Activated CD8-positive, alpha-beta memory T cell treated with anti-CD3 and anti-CD28 coated beads, Interleukin-2, amount 50 U/mL, for 4 hours (primary cell): ENCODE results near the gene DNAJB11.
A peak's percentile ranks its signal among the peaks of the same experiment; 100 is the strongest.
"Not testable (repeated sequence)": the region's sequence is repeated elsewhere in the genome, so short reads cannot be mapped to it uniquely, and the experiment has no call there.

ENCODE experiments used
- DNase-seq: peaks from one replicate; pipeline ENCODE4 v3.0.0-alpha.2; 2020

The DNAJB11 gene

DNA sequence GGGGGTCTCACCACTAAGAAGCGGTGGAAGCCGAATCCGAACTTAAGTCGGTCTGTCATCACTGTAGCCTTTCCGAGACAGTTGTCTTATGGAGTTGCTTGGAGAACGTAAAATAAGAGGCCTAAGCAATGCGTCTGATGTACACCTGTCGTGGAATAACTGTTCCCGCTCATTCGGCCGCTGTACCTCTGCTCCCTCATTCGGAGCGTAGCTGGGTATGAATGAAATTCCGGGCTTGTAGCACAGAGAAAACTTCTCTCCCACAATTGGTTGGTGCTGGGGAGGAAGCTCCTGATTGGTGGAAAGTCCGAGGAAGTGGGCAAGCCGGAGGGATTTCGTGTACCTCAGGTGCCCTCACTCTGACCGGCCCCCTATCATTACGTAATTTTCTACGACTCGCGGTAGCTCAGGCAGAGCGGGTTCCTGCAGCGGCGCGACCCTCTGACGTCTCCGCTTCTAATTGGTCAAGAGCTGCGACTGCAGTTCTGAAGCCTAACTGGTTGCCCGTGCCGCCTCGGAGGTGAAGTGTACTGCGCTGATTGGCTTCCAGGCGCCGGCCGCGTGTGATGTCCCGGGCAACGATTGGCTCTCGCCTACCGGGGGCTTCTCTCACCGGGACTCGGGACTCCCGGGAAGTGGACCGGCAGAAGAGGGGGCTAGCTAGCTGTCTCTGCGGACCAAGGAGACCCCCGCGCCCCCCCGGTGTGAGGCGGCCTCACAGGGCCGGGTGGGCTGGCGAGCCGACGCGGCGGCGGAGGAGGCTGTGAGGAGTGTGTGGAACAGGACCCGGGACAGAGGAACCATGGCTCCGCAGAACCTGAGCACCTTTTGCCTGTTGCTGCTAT, at the start of gene DNAJB11:
TSS of gene DNAJB11 (plus strand) at position 625 of the 845 bp plus-strand sequence. CDS start at position 803, 178 bp downstream.
- peak; percentile 98 for DNase-seq

- no peak for DNase-seq
Measured at GRCh38 chr3:186520957-186521842, 49.3 kb upstream of the DNAJB11 start.

GRCh38 chr3:186523022-186523421, 47.5 kb upstream of the DNAJB11 start:
- DNase-seq = no peak

DNA sequence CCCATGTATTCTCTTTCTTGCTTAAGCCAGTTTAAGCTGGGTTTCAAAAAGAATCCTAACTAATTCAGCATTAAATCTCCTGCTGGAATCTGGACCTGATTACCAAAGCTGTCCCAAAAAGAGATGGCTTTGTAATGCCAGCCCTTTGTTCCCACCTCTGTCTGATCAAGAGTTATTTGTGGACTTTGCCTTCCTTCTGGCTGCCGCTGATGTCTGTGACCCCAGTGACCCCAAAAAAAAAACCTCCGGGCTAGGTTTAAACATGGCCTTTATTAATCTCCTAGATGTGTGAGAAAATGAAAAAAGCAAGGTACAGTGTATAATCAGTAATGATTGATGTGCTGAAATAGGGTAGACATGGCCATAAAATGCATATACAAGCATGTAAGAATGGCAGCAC, 47.1 kb upstream of the DNAJB11 start:
- no peak for DNase-seq

GRCh38 chr3:186524616-186525015, 45.9 kb upstream of the DNAJB11 start:
- no peak for DNase-seq

GRCh38 chr3:186525369-186526255, 44.9 kb upstream of the DNAJB11 start:
- no peak for DNase-seq

DNA sequence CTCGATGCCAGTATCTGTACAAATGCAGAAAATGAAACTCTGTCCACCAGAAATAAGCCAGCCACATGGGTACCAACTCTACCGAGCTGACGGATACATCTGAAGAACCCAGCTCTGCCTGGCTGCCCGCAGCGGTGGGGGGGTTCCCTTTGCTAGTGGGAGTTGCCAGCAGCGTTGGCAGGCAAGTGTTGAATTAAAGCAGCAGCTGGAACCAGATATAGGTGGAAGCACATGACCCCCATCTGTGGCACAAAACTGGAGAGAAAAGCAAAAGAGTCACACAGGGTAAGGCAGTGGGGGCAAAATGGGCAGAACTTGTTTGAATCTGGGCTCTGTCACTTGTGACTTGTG, 44.3 kb upstream of the DNAJB11 start:
- DNase-seq = no peak

- DNase-seq = no peak
Measured at GRCh38 chr3:186529201-186529999, 41.1 kb upstream of the DNAJB11 start.

GRCh38 chr3:186530415-186530814, 40.1 kb upstream of the DNAJB11 start:
- no peak for DNase-seq

GRCh38 chr3:186531694-186532093, 38.8 kb upstream of the DNAJB11 start:
- DNase-seq = not testable (repeated sequence)

DNA sequence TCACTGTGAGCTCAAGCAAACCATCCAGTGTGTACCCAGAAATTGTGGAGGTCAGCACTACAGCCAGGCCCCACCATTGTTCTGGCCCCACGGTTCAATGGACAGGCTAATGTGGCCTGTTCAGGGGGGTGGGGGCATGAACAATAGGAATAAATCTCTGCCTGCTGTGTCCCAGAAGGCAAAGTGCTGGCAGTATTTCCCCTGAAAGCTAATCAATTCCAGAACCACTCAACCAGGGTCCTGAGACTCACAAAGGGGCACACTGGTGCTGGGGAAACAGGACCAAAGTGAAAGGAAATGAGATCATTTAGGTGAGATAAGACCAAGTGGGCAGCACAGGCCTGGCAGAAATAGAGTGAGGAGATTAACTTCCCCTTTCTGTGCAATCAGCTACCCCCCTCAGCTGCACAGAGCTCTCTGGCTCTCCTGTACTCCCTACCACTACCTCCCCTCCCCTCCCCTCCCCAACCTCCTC, 37.9 kb upstream of the DNAJB11 start:
- no peak for DNase-seq

DNA sequence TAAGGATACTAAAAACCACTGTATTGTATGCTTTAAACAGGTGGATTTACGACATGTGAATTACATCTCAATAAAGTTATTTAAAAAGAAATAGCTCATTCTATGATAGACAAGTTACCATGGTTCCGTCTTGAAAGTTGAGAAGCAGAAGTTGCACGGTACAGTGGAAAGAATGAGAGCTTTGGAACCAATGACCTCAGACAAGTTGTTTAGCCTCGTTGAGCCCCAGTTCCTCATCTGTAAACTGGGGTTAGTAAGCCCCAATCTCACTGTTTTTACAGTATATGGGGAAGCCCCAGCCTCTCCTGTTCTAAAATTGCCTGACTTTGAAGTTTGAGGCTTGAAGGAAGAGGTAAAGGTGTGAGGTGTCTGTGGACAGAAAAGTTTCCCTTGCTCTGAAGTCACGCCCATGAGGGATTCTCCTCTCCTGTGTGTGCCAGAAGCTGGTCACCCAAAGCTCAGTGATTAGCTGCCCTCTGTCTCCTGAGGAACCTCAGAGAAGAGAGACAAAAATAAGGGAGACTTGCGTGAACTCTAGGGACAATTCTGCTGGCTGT, 36.3 kb upstream of the DNAJB11 start:
- DNase-seq = peak; percentile 39

DNA sequence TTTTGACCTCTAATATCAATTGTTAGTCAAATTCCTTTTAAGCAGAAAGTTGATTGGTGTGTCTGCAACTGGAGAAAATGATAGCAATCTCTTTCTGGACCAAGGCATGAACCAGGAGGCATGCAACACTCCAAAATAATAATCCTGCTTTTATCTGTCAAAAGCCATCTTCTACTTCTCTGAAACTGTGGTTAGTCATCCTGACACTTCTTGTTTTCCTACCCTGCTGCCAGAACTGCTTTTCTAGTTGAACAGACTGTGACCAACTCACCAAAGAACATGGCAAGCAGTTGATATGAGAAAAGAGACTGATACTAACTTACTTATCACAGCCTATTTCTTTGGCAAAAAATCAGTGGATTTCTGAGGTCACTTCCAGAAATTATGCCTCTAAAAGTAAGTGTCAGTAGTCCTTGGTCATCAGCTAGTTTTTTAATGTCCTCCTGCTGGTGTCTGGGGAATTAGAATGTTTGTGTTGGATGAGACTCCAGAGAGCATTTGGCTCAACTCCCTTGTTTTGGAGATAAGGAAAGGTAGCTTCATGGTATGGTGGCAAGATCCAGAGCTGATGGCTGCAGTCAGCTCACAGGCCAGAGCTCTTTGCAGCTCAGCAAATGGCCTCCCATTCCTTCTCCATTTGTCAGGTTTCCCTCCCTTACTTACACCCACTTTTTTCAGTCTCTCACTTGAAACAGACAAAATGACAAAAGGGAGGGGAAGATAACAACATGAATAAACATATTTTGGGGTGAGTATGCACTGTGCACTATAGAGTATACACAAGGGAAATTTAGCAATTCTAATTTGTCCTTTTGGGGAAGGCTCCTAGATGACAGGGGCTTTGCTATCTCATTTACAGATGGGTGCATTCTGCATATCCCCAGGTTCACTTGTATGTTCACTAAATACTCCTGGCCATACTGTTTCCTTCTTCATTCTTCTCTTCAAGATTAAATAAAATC, 33.4 kb upstream of the DNAJB11 start:
- no peak for DNase-seq

GRCh38 chr3:186538779-186539178, 31.7 kb upstream of the DNAJB11 start:
- DNase-seq = no peak

DNA sequence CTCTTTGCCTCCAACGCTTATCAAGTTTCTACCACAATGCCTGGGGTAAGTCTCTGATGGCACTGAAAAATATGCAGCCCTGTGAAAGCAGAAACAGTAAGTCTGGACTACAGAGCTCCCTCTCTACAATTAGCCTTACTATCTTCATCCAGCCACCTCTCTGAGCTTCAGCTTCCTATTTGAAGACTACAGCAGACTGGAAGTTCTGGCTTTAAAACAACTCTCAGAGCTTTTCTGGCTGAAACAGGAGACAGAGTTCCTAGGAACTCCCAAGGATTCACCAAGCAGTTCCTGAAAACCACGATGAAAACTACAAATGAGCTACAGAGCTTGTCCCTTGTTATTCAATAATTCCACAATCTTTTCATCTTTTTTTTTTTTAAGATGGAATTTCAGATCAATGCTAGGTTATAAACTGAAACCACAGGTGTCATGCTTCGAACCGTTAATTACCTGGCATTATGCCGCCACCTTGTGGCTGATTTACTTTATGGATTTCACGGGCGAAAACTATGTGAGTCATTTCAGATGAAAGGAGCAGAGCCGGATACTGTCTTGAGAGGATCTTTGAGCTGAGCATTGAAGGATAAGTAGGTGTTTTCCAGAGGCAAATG, 30.2 kb upstream of the DNAJB11 start:
- DNase-seq = peak; percentile 83

DNA sequence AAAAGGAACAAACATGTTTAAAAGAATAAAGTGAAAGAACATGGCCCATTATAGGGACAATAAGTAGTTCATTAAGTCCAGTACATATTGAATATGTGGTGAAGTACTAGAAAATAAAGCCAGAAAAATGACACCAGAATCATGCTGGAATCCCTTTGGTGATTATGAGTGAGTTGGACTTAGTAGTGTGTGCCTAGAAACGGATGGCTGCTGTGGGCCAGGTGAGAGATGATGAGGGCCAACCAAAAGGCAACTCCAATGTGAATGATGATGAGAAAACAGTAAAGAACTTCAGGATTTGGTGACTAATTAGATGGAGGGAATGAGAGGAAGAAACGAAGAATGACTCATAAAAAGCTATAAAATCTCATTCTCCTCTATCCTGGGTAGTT, 29.7 kb upstream of the DNAJB11 start:
- no peak for DNase-seq

- no peak for DNase-seq
Measured at GRCh38 chr3:186544281-186544680, 26.2 kb upstream of the DNAJB11 start, which contains the start of gene CRYGS. Gene CRYGS, minus strand, starts transcription at chr3:186544380. Its CDS starts 54 bp downstream, at chr3:186544326.

DNA sequence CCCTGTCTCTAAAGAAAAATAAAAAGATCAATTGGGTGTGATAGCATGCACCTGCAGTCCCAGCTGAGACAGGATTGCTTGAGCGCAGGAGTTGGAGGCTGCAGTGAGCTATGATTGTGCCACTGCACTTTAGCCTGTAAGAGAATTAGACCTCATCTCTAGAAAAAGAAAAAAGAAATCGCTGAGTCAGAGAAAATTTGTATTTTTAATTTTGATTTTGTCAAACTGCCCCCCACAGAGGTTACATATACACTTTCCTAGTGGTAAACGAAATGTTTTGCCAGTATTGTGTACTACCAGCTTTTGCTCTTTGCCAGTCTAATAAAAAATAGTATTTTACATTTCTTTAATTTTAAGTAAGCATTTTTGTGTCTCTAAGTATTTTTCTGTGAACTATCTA, 21.0 kb upstream of the DNAJB11 start:
- no peak for DNase-seq

GRCh38 chr3:186551387-186551786, 19.1 kb upstream of the DNAJB11 start:
- DNase-seq = no peak
